HepG2 (cell line): ENCODE data around the gene LMAN2. TPM values are rescaled to one million over a fixed set of nuclear protein-coding genes. Genes with fewer than 3 reads are reported as not detected.

ENCODE experiments used
- ARID3A ChIP-seq: IDR thresholded peaks from 2 replicates; pipeline ENCODE4 v1.6.1; 2012; ENCODE audit warnings: low read depth, low read length, improper control_type of control experiment
- ATRX ChIP-seq: sonication (generic); formaldehyde crosslinking; IDR thresholded peaks from 2 replicates; pipeline ENCODE4 v1.4.0; 2020; ENCODE audit warnings: missing genetic modification reagents, borderline replicate concordance
- ISL2 ChIP-seq: sonication (generic); formaldehyde crosslinking; IDR thresholded peaks from 2 replicates; pipeline ENCODE4 v1.5.0; 2020; ENCODE audit warnings: missing genetic modification reagents
- POLR2A ChIP-seq, 2 experiments: IDR thresholded peaks; 2 replicates each; pipeline ENCODE4 v1.6.1; 2011; ENCODE audit warnings: low read depth in 2 of 2, low read length in 2 of 2, mild to moderate bottlenecking in 1 of 2, moderate library complexity in 1 of 2; ENCODE audit not compliant: insufficient read depth in 1 of 2
- PPARG ChIP-seq: conservative IDR thresholded peaks from 2 replicates; pipeline ENCODE4 v1.6.1; 2016; ENCODE audit warnings: missing biosample characterization, missing genetic modification reagents
- SIN3B ChIP-seq: fragments of 150-350 bp; IDR thresholded peaks from 2 replicates; pipeline ENCODE4 v1.6.1; 2014; ENCODE audit warnings: low read length
- SKI ChIP-seq: fragments of 450-650 bp; IDR thresholded peaks from one replicate; pipeline ENCODE4 v1.6.1; 2018; ENCODE audit warnings: mild to moderate bottlenecking; ENCODE audit not compliant: partially characterized antibody
- TCF12 ChIP-seq, 2 experiments: fragments of 450-650 bp in 1 of 2; sonication (generic) in 1 of 2; formaldehyde crosslinking in 1 of 2; IDR thresholded peaks; 2 replicates each; pipeline versions ENCODE4 v1.6.1 to v1.8.0; 2017 to 2022; ENCODE audit warnings: antibody characterized with exemption in 1 of 2, mild to moderate bottlenecking in 1 of 2, missing genetic modification reagents in 1 of 2, moderate library complexity in 1 of 2
- ZFP37 ChIP-seq: sonication (generic); formaldehyde crosslinking; IDR thresholded peaks from 2 replicates; pipeline ENCODE4 v1.4.0; 2020; ENCODE audit warnings: missing genetic modification reagents, borderline replicate concordance
- ZMYM2 ChIP-seq: sonication (generic); formaldehyde crosslinking; IDR thresholded peaks from 2 replicates; pipeline ENCODE4 v1.8.0; 2022; ENCODE audit warnings: mild to moderate bottlenecking, missing genetic modification reagents
- ZNF547 ChIP-seq: sonication (generic); formaldehyde crosslinking; IDR thresholded peaks from 2 replicates; pipeline ENCODE4 v1.5.1; 2020; ENCODE audit warnings: mild to moderate bottlenecking, missing genetic modification reagents
- ZNF660 ChIP-seq: sonication (generic); formaldehyde crosslinking; IDR thresholded peaks from 2 replicates; pipeline ENCODE4 v1.5.1; 2020; ENCODE audit warnings: mild to moderate bottlenecking, low read depth, missing genetic modification reagents, borderline replicate concordance
- ZNF713 ChIP-seq: sonication (generic); formaldehyde crosslinking; IDR thresholded peaks from 2 replicates; pipeline ENCODE4 v1.4.0; 2020; ENCODE audit warnings: mild to moderate bottlenecking, missing genetic modification reagents
- ZNF777 ChIP-seq: sonication (generic); formaldehyde crosslinking; IDR thresholded peaks from 2 replicates; pipeline ENCODE4 v1.4.0; 2020; ENCODE audit warnings: missing genetic modification reagents
- ZSCAN29 ChIP-seq: sonication (generic); formaldehyde crosslinking; conservative IDR thresholded peaks from 2 replicates; pipeline ENCODE4 v1.4.0; 2020; ENCODE audit warnings: mild to moderate bottlenecking, missing genetic modification reagents
- polyA plus RNA-seq, 8 experiments: library from polyadenylated mRNA; depleted of rRNA in 3 of 8; stranded (reverse) in 7 of 8; unstranded in 1 of 8; fragments of >200 nt; fragmentation: Illumina TruSeq in 4 of 8; extraction: Trizol in 4 of 8; gene quantifications; 2 replicates each; pipeline versions ENCODE4 v1.2.1 to v1.2.3, GENCODE V29; 2011 to 2016; ENCODE audit warnings: low read depth in 4 of 8, missing spikeins in 1 of 8, mixed read lengths in 1 of 8; ENCODE audit not compliant: insufficient read depth in 1 of 8
- total RNA-seq, 5 experiments: library from RNA; depleted of rRNA; stranded (reverse); fragments of >200 nt; fragmentation: Illumina TruSeq; extraction: Trizol; gene quantifications; 2 replicates each; pipeline ENCODE4 v1.2.3, GENCODE V29; 2016; ENCODE audit warnings: low read depth in 1 of 5
- TF ChIP-seq, protein P1 (sequence below): sonication (generic); formaldehyde crosslinking; IDR thresholded peaks from 2 replicates; pipeline ENCODE4 v1.4.0; 2020; ENCODE audit warnings: missing genetic modification reagents
- TF ChIP-seq, protein P2 (sequence below): sonication (generic); formaldehyde crosslinking; IDR thresholded peaks from 2 replicates; pipeline ENCODE4 v1.4.0; 2020; ENCODE audit warnings: missing genetic modification reagents
- TF ChIP-seq, protein P3 (sequence below): sonication (generic); formaldehyde crosslinking; IDR thresholded peaks from 2 replicates; pipeline ENCODE4 v1.4.0; 2020; ENCODE audit warnings: low read depth, missing genetic modification reagents
- TF ChIP-seq, protein P4 (sequence below): sonication (generic); formaldehyde crosslinking; IDR thresholded peaks from 2 replicates; pipeline ENCODE4 v1.5.0; 2020; ENCODE audit warnings: missing genetic modification reagents

Gene LMAN2
- total and polyA plus RNA-seq, 2 of the 13 experiments (the other 11 are each of a cell fraction or from before 2014, with no cell fraction given) = 191 to 197 TPM

DNA sequence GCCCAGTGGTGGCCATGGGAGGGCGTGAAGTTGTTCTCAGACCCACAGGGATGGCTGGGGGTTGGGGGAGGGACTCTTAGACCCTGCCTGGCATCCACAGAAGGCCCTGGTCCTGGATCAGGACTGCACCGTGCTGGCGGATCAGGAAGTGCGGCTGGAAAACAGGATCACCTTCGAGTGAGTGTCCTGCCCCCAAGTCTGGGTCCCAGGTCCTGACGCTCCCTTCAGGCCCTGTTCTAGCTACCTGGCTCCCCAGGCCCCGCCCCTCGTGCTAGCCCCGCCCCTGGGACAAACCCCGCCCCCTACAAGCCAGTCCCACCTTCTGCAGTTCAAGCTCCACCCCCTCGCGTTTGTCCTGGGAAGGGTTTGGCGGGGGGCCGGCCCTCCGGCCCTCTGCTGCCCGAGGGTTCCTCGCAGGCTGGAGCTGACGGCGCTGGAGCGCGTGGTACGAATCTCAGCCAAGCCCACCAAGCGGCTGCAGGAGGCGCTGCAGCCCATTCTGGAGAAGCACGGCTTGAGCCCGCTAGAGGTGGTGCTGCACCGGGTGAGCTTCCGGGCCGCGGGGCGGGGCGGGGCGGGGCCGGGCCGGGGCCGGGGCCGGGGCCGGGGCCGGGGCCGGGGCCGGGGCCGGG lies 19.1 kb upstream of the LMAN2 start (continued):
- TF ChIP-seq TCF12 (IDR thresholded peaks at IDR 0.05) (no peak), TCF12 (CRISPR knock-in tag; IDR thresholded peaks at IDR 0.05) (no peak), SKI (no peak), PPARG (CRISPR knock-in tag) (peak; percentile 38; the same call in 1 of the 2 replicates), ZMYM2 (CRISPR knock-in tag) (no peak), POLR2A (IDR thresholded peaks at IDR 0.05; ENCODE audit: insufficient read depth in 1 of 2, low read depth in 2 of 2, low read length in 2 of 2) (no peak), ZSCAN29 (CRISPR knock-in tag) (no peak), ZNF777 (CRISPR knock-in tag) (no peak), ZFP37 (no peak), SIN3B (no peak), ARID3A (no peak), ISL2 (CRISPR knock-in tag) (peak; percentile 63), ZNF660 (CRISPR knock-in tag) (no peak), ATRX (CRISPR knock-in tag) (no peak), ZNF713 (CRISPR knock-in tag) (no peak), ZNF547 (CRISPR knock-in tag) (no peak)
- TF ChIP-seq, protein P1, sequence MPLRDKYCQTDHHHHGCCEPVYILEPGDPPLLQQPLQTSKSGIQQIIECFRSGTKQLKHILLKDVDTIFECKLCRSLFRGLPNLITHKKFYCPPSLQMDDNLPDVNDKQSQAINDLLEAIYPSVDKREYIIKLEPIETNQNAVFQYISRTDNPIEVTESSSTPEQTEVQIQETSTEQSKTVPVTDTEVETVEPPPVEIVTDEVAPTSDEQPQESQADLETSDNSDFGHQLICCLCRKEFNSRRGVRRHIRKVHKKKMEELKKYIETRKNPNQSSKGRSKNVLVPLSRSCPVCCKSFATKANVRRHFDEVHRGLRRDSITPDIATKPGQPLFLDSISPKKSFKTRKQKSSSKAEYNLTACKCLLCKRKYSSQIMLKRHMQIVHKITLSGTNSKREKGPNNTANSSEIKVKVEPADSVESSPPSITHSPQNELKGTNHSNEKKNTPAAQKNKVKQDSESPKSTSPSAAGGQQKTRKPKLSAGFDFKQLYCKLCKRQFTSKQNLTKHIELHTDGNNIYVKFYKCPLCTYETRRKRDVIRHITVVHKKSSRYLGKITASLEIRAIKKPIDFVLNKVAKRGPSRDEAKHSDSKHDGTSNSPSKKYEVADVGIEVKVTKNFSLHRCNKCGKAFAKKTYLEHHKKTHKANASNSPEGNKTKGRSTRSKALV = 0 out of 2 replicates have a peak, but pooled peaks have one; percentile 27
- TF ChIP-seq, protein P2, sequence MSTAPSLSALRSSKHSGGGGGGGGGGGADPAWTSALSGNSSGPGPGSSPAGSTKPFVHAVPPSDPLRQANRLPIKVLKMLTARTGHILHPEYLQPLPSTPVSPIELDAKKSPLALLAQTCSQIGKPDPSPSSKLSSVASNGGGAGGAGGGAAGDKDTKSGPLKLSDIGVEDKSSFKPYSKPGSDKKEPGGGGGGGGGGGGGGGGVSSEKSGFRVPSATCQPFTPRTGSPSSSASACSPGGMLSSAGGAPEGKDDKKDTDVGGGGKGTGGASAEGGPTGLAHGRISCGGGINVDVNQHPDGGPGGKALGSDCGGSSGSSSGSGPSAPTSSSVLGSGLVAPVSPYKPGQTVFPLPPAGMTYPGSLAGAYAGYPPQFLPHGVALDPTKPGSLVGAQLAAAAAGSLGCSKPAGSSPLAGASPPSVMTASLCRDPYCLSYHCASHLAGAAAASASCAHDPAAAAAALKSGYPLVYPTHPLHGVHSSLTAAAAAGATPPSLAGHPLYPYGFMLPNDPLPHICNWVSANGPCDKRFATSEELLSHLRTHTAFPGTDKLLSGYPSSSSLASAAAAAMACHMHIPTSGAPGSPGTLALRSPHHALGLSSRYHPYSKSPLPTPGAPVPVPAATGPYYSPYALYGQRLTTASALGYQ (CRISPR knock-in tag) = no peak
- TF ChIP-seq, protein P3, sequence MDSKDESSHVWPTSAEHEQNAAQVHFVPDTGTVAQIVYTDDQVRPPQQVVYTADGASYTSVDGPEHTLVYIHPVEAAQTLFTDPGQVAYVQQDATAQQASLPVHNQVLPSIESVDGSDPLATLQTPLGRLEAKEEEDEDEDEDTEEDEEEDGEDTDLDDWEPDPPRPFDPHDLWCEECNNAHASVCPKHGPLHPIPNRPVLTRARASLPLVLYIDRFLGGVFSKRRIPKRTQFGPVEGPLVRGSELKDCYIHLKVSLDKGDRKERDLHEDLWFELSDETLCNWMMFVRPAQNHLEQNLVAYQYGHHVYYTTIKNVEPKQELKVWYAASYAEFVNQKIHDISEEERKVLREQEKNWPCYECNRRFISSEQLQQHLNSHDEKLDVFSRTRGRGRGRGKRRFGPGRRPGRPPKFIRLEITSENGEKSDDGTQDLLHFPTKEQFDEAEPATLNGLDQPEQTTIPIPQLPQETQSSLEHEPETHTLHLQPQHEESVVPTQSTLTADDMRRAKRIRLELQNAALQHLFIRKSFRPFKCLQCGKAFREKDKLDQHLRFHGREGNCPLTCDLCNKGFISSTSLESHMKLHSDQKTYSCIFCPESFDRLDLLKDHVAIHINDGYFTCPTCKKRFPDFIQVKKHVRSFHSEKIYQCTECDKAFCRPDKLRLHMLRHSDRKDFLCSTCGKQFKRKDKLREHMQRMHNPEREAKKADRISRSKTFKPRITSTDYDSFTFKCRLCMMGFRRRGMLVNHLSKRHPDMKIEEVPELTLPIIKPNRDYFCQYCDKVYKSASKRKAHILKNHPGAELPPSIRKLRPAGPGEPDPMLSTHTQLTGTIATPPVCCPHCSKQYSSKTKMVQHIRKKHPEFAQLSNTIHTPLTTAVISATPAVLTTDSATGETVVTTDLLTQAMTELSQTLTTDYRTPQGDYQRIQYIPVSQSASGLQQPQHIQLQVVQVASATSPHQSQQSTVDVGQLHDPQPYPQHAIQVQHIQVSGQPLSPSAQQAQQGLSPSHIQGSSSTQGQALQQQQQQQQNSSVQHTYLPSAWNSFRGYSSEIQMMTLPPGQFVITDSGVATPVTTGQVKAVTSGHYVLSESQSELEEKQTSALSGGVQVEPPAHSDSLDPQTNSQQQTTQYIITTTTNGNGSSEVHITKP (CRISPR knock-in tag) = no peak
- TF ChIP-seq, protein P4, sequence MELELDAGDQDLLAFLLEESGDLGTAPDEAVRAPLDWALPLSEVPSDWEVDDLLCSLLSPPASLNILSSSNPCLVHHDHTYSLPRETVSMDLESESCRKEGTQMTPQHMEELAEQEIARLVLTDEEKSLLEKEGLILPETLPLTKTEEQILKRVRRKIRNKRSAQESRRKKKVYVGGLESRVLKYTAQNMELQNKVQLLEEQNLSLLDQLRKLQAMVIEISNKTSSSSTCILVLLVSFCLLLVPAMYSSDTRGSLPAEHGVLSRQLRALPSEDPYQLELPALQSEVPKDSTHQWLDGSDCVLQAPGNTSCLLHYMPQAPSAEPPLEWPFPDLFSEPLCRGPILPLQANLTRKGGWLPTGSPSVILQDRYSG (CRISPR knock-in tag) = no peak
